Activated CD8-positive, alpha-beta T cell treated with anti-CD3 and anti-CD28 coated beads, Interleukin-2, amount 10 ng/mL, durations not matched to agents 7 days and 5 days (primary cell): ENCODE results near the gene PRR23E. TPM values are rescaled to one million over a fixed set of nuclear protein-coding genes. Genes with fewer than 3 reads are reported as not detected.

Source experiments
- ATAC-seq: fragments of 150-1000 bp; cut with Tn5 transposase; one replicate; pipeline ENCODE4 v1.10.0; 2021; ENCODE audit warnings: moderate library complexity
- CTCF ChIA-PET: fragments of 350-600 bp; sonication (Branson Sonifier 250); formaldehyde crosslinking; loops from one replicate; lab custom pipeline; 2021; ENCODE audit warnings: antibody characterized with exemption; lab: Charles Lee
- POLR2A ChIA-PET: fragments of 350-600 bp; sonication (Branson Sonifier 250); formaldehyde crosslinking; loops from one replicate; lab custom pipeline; 2021; ENCODE audit warnings: antibody characterized with exemption; lab: Charles Lee
- DNase-seq: peaks from one replicate; pipeline ENCODE4 v3.0.0-alpha.2; 2020
- H3K27ac Mint-ChIP-seq: one replicate; pipeline ENCODE4 v1.8.0; 2021; ENCODE audit warnings: mild to moderate bottlenecking, mixed read lengths
- H3K27me3 Mint-ChIP-seq: one replicate; pipeline ENCODE4 v1.8.0; 2021; ENCODE audit warnings: low read depth, mixed read lengths
- H3K36me3 Mint-ChIP-seq: one replicate; pipeline ENCODE4 v1.8.0; 2021; ENCODE audit warnings: low read depth, mixed read lengths
- H3K4me1 Mint-ChIP-seq: one replicate; pipeline ENCODE4 v1.8.0; 2021; ENCODE audit warnings: low read depth, mixed read lengths
- H3K4me3 Mint-ChIP-seq: one replicate; pipeline ENCODE4 v1.8.0; 2021; ENCODE audit warnings: mild to moderate bottlenecking, mixed read lengths
- H3K9me3 Mint-ChIP-seq: one replicate; pipeline ENCODE4 v1.8.0; 2022; ENCODE audit warnings: mixed read lengths; ENCODE audit not compliant: insufficient read depth
- total RNA-seq, 2 experiments: library from RNA; stranded (reverse); gene quantifications; one replicate each; pipeline ENCODE4 v1.2.3, GENCODE V29; 2021

Gene PRR23E
- total RNA-seq, 2 experiments from 2014 or later = not detected

GRCh38 chr3:127167315-127168043, 25.5 kb upstream of the PRR23E start:
- Mint-ChIP-seq H3K27ac (no peak overlapping the region), H3K9me3 (no peaks in the 10 kb centered on the region), H3K36me3 (no peaks in the 10 kb centered on the region), H3K4me3 (no peak overlapping the region), H3K4me1 (no peaks in the 10 kb centered on the region), H3K27me3 (no peaks in the 10 kb centered on the region)
- no peak for ATAC-seq
- DNase-seq = no peak
- CTCF ChIA-PET = no interaction called here
- POLR2A ChIA-PET = no interaction called here

DNA sequence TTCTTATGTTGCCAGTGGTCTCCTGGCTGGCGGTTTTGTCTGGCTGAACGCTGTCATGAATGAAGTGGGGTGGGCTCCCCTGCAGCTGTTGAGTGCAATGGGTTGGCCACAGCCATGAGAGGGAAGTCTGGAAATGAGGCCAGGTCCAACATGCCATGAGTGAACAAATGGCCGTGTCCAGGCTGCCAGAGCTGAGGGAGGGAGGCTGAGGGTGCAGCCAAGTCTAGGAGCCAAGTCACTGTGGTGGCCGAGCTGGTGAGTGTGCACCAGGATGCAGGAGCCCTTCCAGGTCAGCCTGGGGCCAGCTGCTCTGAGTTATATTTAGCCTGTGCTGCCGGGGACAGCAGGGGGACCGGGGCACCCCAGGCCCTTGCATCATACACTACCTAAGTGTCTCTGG, 24.7 kb upstream of the PRR23E start:
- no peaks in the 10 kb centered on the region for H3K27me3 Mint-ChIP-seq
- H3K4me3 Mint-ChIP-seq = no peak overlapping the region
- CTCF ChIA-PET = no interaction called here
- H3K9me3 Mint-ChIP-seq = no peaks in the 10 kb centered on the region
- DNase-seq (no peak), ATAC-seq (no peak)
- H3K36me3 Mint-ChIP-seq = no peaks in the 10 kb centered on the region
- H3K4me1 Mint-ChIP-seq = no peaks in the 10 kb centered on the region
- POLR2A ChIA-PET = no interaction called here
- no peak overlapping the region for H3K27ac Mint-ChIP-seq

DNA sequence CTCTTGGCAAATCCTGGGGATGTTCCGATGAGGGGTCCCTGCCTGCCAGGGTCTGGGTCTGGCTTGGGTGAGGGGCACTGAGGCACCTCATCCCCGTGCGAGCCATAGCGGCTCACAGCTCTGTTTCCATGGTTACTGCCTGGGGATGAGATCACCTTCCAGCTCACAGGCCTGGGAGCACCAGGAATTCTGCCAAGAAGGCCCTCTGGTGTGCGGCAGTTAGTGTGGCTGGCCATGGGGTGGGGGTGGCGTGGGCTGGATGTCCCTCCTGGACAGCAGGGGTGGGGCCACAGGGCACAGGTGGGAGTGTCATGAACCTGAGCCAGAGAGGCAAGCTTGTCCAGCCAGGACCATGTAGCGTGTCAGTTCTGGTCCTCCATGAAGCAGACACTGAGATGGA, 22.1 kb upstream of the PRR23E start:
- Mint-ChIP-seq H3K4me1 (no peaks in the 10 kb centered on the region), H3K9me3 (no peaks in the 10 kb centered on the region), H3K27ac (no peak overlapping the region), H3K36me3 (no peaks in the 10 kb centered on the region), H3K4me3 (no peak overlapping the region), H3K27me3 (no peaks in the 10 kb centered on the region)
- ChIA-PET POLR2A (no interaction called here), CTCF (no interaction called here)
- ATAC-seq (no peak), DNase-seq (no peak)

- CTCF ChIA-PET = no interaction called here
- H3K27me3 Mint-ChIP-seq = no peaks in the 10 kb centered on the region
These were observed 21.6 kb upstream of the PRR23E start for GRCh38 chr3:127171320-127171719.

GRCh38 chr3:127171721-127172120, 21.2 kb upstream of the PRR23E start:
- DNase-seq (no peak), ATAC-seq (no peak)
- Mint-ChIP-seq H3K27me3 (no peaks in the 10 kb centered on the region), H3K9me3 (no peaks in the 10 kb centered on the region), H3K36me3 (no peaks in the 10 kb centered on the region), H3K4me3 (no peak overlapping the region), H3K27ac (no peak overlapping the region), H3K4me1 (no peaks in the 10 kb centered on the region)
- ChIA-PET CTCF (no interaction called here), POLR2A (no interaction called here)

More at GRCh38 chr3:127171320-127171719, 21.6 kb upstream of the PRR23E start:
- POLR2A ChIA-PET = no interaction called here
- H3K9me3 Mint-ChIP-seq = no peaks in the 10 kb centered on the region
- no peak overlapping the region for H3K4me3 Mint-ChIP-seq
- H3K36me3 Mint-ChIP-seq = no peaks in the 10 kb centered on the region
- no peaks in the 10 kb centered on the region for H3K4me1 Mint-ChIP-seq
- DNase-seq = no peak
- H3K27ac Mint-ChIP-seq = no peak overlapping the region
- ATAC-seq = no peak

DNA sequence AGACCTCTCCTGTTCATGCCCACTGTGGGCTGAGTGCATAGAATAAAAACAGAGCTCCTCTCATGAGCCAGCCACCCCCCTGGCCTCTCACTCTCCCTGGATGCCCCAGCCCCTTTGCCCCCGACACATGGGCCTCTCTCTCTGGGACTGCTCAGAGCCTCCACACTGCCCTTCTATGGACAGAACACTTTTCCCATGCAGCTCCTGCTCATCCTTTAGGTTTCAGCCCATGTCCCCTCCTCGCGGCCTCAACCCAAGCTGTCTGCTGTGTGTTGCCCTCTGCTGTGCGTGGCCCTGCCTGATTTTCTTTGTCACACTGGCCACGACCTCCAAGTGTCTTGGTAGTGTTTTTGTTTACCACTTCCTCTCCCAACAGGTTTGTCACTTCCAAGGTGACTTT, 20.7 kb upstream of the PRR23E start:
- no peaks in the 10 kb centered on the region for H3K9me3 Mint-ChIP-seq
- no peak for ATAC-seq
- H3K4me3 Mint-ChIP-seq = no peak overlapping the region
- H3K36me3 Mint-ChIP-seq = no peaks in the 10 kb centered on the region
- ChIA-PET POLR2A (no interaction called here), CTCF (no interaction called here)
- no peaks in the 10 kb centered on the region for H3K27me3 Mint-ChIP-seq
- DNase-seq = no peak
- no peaks in the 10 kb centered on the region for H3K4me1 Mint-ChIP-seq
- no peak overlapping the region for H3K27ac Mint-ChIP-seq

DNA sequence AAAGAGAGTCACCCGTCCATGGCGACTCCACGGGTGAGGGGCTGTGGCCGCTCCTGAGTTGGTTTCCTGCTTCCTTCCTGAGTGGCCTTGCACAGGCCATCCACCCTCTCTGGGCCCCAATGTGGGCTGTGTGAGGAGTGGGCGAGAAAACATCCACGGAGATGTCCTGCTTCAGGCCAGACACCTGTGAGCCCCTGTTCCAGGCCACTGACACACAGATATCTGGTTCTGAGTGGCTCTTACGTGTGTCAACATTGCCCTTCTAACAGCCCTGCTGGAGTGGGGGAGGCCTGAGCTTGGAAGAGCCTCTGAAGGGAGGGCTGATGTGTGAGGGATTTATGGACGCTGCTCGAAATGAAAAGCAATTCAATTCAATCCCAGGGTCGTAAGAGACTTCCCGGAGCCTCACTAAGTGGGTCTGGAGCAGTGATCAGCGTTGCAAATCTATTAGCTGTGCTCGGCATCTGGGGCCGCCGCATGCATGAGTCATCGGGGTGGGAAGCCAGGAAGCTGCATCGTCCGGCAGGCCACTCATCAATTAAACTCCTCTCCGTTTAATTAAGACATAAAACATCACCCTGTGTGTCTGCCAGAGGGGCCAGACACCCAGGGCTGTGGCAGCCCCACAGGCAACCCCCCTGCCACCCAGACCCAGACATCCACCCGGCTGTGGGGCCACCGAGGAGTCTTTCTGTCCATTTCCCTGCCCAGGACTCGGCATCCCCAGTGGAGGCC, 20.0 kb upstream of the PRR23E start:
- ATAC-seq = no peak
- Mint-ChIP-seq H3K4me1 (no peaks in the 10 kb centered on the region), H3K27ac (no peak overlapping the region), H3K9me3 (no peaks in the 10 kb centered on the region), H3K27me3 (no peaks in the 10 kb centered on the region), H3K4me3 (no peak overlapping the region), H3K36me3 (no peaks in the 10 kb centered on the region)
- CTCF ChIA-PET = no interaction called here
- POLR2A ChIA-PET = no interaction called here
- DNase-seq = no peak

GRCh38 chr3:127173516-127174166, 19.3 kb upstream of the PRR23E start:
- Mint-ChIP-seq H3K9me3 (no peaks in the 10 kb centered on the region), H3K27ac (no peak overlapping the region), H3K27me3 (no peaks in the 10 kb centered on the region), H3K4me1 (no peaks in the 10 kb centered on the region), H3K36me3 (no peaks in the 10 kb centered on the region), H3K4me3 (no peak overlapping the region)
- ChIA-PET POLR2A (no interaction called here), CTCF (no interaction called here)
- DNase-seq (no peak), ATAC-seq (no peak)

DNA sequence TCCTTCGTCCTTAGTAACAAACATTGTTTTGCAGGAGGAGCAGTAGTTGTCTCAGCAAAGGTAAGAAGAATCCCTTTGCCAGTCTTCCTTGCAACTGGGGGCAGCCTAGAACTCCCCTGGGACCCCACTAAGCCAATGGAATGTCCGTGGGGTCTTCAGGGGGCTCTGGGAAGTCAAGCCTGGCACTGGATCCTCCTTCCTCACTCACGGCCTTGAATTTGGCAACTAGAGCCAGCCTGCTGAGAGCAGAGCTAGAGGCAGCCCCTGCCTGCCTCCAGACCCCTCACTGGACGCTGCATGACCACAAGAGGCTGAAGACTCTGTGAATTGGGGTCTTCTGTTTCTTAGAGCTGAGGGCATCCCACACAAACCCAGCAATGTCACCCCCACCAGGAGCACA, 18.6 kb upstream of the PRR23E start:
- no peak for ATAC-seq
- no peak for DNase-seq

GRCh38 chr3:127174715-127175140, 18.2 kb upstream of the PRR23E start:
- POLR2A ChIA-PET = no interaction called here
- no peaks in the 10 kb centered on the region for H3K27me3 Mint-ChIP-seq

More for the DNA sequence above, 18.6 kb upstream of the PRR23E start:
- CTCF ChIA-PET = no interaction called here
- no peaks in the 10 kb centered on the region for H3K4me1 Mint-ChIP-seq
- POLR2A ChIA-PET = no interaction called here
- no peaks in the 10 kb centered on the region for H3K27me3 Mint-ChIP-seq
- H3K36me3 Mint-ChIP-seq = no peaks in the 10 kb centered on the region
- no peaks in the 10 kb centered on the region for H3K9me3 Mint-ChIP-seq
- no peak overlapping the region for H3K27ac Mint-ChIP-seq
- H3K4me3 Mint-ChIP-seq = no peak overlapping the region

DNA sequence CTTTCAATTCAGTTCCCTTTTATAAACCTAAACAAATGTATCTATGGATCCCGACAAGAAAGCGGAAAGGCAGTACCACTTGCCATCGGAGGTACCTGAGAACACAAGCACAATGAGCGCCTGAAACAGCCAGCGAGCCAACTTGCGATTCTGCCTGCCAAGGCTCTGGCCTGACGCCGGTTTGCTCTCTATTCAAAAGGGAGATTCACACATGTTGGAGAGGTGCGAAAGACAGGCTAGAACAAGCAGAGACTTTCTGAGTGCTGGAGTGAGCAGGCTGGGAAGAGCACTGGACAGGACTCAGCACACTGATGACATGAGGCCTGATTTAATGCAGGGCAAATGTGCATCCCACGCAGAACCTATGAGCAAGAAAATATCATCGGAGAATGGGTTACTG, 17.7 kb upstream of the PRR23E start:
- DNase-seq = no peak
- Mint-ChIP-seq H3K4me1 (no peaks in the 10 kb centered on the region), H3K36me3 (no peaks in the 10 kb centered on the region), H3K4me3 (no peak overlapping the region), H3K27ac (no peak overlapping the region), H3K27me3 (no peaks in the 10 kb centered on the region), H3K9me3 (no peaks in the 10 kb centered on the region)
- POLR2A ChIA-PET = no interaction called here
- CTCF ChIA-PET = no interaction called here
- ATAC-seq = no peak

More at GRCh38 chr3:127174715-127175140, 18.2 kb upstream of the PRR23E start:
- CTCF ChIA-PET = no interaction called here
- Mint-ChIP-seq H3K4me1 (no peaks in the 10 kb centered on the region), H3K9me3 (no peaks in the 10 kb centered on the region), H3K4me3 (no peak overlapping the region), H3K36me3 (no peaks in the 10 kb centered on the region), H3K27ac (no peak overlapping the region)
- ATAC-seq = no peak
- DNase-seq = no peak

DNA sequence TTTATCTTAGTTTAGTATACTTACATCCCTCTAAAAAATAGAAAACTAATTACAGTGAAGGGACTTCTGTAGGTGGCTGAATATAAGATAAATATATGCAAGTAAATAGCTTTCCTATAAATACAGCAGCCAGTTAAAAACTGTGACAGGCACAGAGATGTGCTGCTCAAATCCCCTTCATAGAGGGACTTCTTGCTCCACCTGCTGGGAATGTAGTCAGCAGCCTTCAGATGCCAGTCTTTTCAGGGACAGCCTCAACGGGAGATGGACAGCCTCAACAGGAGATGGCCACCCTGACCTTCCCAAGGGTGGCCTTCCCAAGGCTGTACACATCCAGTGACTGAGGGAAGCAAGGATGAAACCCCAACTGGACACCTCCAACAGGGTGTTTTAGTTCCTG, 15.7 kb upstream of the PRR23E start:
- Mint-ChIP-seq H3K9me3 (no peaks in the 10 kb centered on the region), H3K27me3 (no peaks in the 10 kb centered on the region), H3K27ac (no peak overlapping the region), H3K4me3 (no peak overlapping the region), H3K36me3 (no peaks in the 10 kb centered on the region), H3K4me1 (no peaks in the 10 kb centered on the region)
- ATAC-seq = no peak
- DNase-seq = no peak
- POLR2A ChIA-PET = no interaction called here
- CTCF ChIA-PET = no interaction called here
